LNCaP clone FGC (cell line): ENCODE results near the gene ABHD15.
A peak's percentile ranks its signal among the peaks of the same experiment; 100 is the strongest.

Experiments
- DNase-seq: peaks from one replicate; pipeline ENCODE4 v3.0.0-alpha.2; 2011; ENCODE audit warnings: low read depth
- H3K4me3 ChIP-seq: 2 replicates; pipeline ENCODE4 v1.5.1; 2011; ENCODE audit warnings: mild to moderate bottlenecking, low read depth, low read length, control low read depth
- TF ChIP-seq, protein P1 (sequence below): IDR thresholded peaks from 2 replicates; pipeline ENCODE4 v1.5.1; 2012; ENCODE audit warnings: mild to moderate bottlenecking; ENCODE audit not compliant: control insufficient read depth, insufficient read depth; ENCODE audit errors: extremely low read depth

The ABHD15 gene

DNA sequence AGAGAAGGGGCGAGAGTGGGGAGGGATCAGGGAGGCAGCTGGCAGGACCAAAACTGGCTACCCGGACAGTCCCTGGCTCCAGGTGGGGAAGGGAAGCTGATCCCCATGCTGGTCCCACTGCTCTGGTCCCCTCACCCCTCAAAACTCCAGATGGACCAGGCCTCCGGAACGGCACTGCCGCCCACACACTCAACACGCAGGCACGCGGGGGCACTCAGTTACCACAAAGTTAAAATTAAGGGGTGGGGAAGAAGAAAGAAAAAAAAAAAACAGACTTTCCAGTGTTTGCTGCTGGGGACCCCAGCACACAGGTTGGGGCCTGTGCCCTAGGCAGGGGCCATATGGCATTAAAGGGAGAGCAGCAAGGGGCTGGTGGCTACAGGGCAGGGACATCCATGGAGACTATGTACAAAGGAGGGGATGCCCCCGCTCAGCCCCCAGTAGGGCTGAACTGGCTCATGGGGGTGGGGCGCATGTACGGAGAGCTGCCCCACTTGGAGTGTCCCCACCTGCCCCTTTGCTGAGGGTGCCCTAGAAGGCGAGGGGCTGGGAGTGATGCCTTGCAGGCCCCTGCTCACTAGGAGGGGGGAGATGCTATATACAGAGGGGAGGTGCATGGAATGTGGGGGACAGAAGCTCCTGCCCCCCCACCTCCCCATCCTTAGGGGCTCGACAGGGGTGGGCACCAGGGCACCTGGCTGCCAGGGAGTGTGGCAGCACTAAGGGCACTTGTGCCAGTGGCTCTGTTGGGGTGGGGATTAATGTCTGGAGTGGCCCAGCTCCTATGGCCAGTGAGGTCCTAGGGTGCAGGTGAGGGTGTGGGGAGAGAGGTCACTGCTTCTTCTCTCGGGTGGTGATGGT, 7.3 kb upstream of the ABHD15 start:
- TF ChIP-seq, protein P1, sequence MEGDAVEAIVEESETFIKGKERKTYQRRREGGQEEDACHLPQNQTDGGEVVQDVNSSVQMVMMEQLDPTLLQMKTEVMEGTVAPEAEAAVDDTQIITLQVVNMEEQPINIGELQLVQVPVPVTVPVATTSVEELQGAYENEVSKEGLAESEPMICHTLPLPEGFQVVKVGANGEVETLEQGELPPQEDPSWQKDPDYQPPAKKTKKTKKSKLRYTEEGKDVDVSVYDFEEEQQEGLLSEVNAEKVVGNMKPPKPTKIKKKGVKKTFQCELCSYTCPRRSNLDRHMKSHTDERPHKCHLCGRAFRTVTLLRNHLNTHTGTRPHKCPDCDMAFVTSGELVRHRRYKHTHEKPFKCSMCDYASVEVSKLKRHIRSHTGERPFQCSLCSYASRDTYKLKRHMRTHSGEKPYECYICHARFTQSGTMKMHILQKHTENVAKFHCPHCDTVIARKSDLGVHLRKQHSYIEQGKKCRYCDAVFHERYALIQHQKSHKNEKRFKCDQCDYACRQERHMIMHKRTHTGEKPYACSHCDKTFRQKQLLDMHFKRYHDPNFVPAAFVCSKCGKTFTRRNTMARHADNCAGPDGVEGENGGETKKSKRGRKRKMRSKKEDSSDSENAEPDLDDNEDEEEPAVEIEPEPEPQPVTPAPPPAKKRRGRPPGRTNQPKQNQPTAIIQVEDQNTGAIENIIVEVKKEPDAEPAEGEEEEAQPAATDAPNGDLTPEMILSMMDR, result no peak
- no peak overlapping the region for H3K4me3 ChIP-seq
- DNase-seq, result no peak

DNA sequence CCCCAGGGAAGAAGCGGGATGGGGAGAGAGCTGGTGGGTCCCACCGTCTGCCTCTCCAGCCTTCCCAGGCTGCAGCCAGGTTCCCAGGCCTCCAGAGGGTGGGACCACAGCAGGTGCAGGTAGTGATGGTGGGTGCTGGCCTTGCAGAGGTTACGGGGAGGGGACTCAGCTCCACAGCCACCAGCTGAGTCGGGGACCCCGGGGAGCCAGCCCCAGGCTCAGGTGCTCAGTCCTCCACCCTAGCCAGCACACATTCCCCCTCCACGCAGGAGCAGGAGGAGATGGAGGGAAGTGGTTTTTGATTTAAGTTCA, 6.7 kb upstream of the ABHD15 start:
- no peak overlapping the region for H3K4me3 ChIP-seq
- no peak for DNase-seq
- TF ChIP-seq, protein P1, result no peak

DNA sequence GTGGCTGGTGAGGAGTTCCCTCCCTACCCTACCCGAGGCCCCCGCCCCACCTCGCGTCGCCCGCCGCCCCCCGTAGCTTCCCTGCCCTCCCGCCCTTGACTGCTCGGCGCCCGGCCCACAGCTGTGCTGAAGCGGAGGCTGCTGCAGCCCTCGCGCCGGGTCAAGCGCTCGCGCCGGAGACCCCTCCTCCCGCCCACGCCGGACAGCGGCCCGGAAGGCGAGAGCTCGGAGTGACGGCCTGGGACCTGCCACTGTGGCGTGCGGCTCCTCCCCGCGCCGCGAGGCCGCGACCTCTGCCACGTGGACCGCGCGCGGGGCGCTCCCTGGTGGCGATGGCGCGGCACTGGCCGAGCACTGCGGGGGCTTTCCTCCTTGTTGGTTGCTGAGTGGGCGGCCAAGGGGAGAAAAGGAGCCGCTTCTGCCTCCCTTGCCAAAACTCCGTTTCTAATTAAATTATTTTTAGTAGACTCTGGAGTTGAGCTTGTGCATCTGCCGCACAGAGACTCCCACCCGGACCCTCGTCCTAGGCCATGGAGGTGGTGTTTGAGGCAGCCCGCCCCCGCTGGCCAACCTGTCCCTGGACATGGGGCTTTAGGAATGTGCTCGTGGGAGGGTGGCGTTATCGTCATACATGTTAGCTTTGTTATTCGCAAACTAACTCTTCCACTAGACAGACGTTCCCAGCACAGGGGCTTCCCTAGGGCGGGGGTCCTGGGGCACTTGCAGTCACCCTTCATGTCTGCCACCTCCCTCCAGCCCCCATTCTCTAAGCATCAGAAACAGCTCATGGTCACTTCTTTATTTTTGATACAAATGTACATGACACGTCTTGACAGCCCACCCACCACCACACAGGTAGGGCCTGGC, 6.1 kb upstream of the ABHD15 start:
- DNase-seq, result no peak
- H3K4me3 ChIP-seq, result no peak overlapping the region
- TF ChIP-seq, protein P1, result 0 out of 2 replicates have a peak, but pooled peaks have one; percentile 20

DNA sequence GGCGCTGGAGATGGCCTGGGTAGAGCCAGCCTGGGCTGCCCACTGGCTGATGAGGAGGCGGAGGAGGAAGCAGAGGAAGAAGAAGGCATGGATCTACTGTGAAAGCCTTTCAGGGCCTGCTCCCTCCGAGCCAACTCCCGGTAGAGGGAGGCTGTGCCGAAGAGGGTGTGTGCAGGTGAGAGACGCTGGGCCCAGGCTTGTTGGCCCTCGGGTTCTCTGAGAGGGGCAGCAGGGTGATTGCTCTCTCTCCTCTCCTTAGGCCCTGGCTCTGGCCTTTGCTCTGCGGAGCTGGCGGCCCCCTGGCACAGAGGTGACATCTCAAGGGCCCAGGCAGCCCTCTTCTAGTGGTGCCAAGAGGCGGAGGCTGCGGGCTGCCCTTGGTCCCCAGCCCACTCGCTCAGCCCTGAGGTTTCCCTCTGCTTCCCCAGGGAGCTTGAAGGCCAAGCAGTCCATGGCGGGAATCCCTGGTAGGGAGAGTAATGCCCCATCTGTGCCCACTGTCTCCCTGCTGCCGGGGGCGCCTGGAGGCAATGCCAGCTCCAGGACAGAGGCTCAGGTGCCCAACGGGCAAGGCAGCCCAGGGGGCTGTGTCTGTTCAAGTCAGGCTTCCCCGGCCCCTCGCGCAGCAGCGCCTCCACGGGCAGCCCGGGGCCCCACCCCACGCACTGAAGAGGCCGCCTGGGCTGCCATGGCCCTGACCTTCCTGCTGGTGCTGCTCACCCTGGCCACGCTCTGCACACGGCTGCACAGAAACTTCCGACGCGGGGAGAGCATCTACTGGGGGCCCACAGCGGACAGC, 5.2 kb upstream of the ABHD15 start:
- TF ChIP-seq, protein P1, result no peak
- H3K4me3 ChIP-seq, result no peak overlapping the region
- no peak for DNase-seq

DNA sequence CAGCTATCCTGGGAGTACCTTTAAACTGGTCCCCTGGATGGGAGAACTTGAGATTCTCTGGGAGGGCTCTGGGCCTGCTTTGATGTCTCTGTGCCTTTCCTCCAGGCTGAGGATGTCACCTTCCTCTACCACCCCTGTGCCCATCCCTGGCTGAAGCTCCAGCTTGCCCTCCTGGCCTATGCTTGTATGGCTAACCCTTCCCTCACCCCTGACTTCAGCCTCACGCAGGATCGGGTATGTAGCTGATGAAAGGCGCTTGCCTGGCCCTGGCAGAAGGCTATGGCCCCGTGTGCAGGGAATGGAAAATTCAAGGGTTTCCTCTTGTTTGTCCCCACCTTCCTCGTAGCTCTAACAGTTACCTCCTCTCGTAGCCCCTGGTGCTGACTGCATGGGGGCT, 4.6 kb upstream of the ABHD15 start:
- no peak overlapping the region for H3K4me3 ChIP-seq
- TF ChIP-seq, protein P1, result no peak
- no peak for DNase-seq

DNA sequence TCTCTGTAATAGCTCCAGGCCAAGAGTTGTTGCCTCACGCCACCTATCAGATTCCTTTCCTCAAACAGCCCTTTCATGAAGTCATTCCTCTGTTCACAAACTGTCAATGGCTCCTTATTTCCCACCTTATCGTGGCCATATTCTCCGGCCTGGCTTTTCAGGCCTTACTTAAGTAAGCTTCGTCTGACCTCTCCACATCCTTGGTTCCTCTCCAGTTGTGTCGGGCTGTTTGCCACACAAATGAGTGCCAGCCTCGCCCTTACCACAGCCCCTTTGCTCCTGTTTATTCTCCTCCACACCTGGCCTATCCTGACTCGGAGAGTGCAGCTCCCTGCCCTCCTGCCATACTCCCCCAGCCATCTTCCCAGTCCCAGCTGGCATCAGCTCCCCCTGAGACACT, 3.7 kb upstream of the ABHD15 start:
- no peak for DNase-seq
- H3K4me3 ChIP-seq, result no peak overlapping the region
- TF ChIP-seq, protein P1, result no peak
